HepG2 (cell line): ENCODE measurements around the gene ATP13A1.

ENCODE experiments used
- MEF2D ChIP-seq: sonication (generic); formaldehyde crosslinking; IDR thresholded peaks from 2 replicates; pipeline ENCODE4 v1.5.1; 2020; ENCODE audit warnings: mild to moderate bottlenecking, missing genetic modification reagents
- NFE2L2 ChIP-seq: fragments of 150-350 bp; IDR thresholded peaks from 2 replicates; pipeline ENCODE4 v1.6.1; 2014; ENCODE audit warnings: low read length
- TF ChIP-seq, protein P1 (sequence below): sonication (generic); formaldehyde crosslinking; IDR thresholded peaks from 2 replicates; pipeline ENCODE4 v1.5.0; 2020; ENCODE audit warnings: mild to moderate bottlenecking, missing genetic modification reagents, moderate library complexity
- TF ChIP-seq, protein P2 (sequence below): sonication (generic); formaldehyde crosslinking; IDR thresholded peaks from 2 replicates; pipeline ENCODE4 v1.8.0; 2022; ENCODE audit warnings: mild to moderate bottlenecking, missing genetic modification reagents; ENCODE audit not compliant: insufficient replicate concordance
- TF ChIP-seq, protein P3 (sequence below): sonication (generic); formaldehyde crosslinking; IDR thresholded peaks from 2 replicates; pipeline ENCODE4 v1.8.1; 2023; ENCODE audit warnings: missing genetic modification reagents, inconsistent platforms, borderline replicate concordance
- TF ChIP-seq, protein P4 (sequence below): sonication (generic); formaldehyde crosslinking; conservative IDR thresholded peaks from 2 replicates; pipeline ENCODE4 v1.5.0; 2020; ENCODE audit warnings: missing genetic modification reagents
- TF ChIP-seq, protein P5 (sequence below): sonication (generic); formaldehyde crosslinking; IDR thresholded peaks from 2 replicates; pipeline ENCODE4 v1.4.0; 2020; ENCODE audit warnings: missing genetic modification reagents
- TF ChIP-seq, protein P6 (sequence below), 2 experiments: IDR thresholded peaks; 2 replicates each; pipeline ENCODE4 v1.6.1; 2011 to 2012; ENCODE audit warnings: low read length in 2 of 2, borderline replicate concordance in 1 of 2, low read depth in 1 of 2, mild to moderate bottlenecking in 1 of 2, moderate library complexity in 1 of 2

DNA sequence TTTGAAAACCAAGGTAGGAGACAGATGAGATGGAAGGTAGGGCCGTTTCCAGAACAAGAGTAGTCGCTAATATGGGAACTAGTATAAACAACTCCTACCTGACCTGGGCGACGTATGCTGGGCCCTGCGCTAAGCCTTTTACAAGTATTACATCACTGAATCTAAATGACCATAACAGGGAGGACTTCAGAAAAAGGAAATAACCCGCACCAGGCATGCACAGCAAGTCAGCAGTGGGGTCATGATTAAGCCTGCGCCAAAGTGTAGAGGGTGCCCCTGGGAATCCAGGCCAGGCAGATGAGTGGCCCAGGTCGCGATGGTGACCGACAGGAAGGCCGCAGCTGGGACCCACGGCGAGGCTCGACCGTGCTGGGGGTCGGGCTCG, 613 bp downstream of the ATP13A1 start:
- TF ChIP-seq, protein P1, sequence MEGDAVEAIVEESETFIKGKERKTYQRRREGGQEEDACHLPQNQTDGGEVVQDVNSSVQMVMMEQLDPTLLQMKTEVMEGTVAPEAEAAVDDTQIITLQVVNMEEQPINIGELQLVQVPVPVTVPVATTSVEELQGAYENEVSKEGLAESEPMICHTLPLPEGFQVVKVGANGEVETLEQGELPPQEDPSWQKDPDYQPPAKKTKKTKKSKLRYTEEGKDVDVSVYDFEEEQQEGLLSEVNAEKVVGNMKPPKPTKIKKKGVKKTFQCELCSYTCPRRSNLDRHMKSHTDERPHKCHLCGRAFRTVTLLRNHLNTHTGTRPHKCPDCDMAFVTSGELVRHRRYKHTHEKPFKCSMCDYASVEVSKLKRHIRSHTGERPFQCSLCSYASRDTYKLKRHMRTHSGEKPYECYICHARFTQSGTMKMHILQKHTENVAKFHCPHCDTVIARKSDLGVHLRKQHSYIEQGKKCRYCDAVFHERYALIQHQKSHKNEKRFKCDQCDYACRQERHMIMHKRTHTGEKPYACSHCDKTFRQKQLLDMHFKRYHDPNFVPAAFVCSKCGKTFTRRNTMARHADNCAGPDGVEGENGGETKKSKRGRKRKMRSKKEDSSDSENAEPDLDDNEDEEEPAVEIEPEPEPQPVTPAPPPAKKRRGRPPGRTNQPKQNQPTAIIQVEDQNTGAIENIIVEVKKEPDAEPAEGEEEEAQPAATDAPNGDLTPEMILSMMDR (CRISPR knock-in tag): no peak
- 0 out of 2 replicates have a peak, but pooled peaks have one; percentile 32 for TF ChIP-seq MEF2D (CRISPR knock-in tag)
- TF ChIP-seq, protein P2, sequence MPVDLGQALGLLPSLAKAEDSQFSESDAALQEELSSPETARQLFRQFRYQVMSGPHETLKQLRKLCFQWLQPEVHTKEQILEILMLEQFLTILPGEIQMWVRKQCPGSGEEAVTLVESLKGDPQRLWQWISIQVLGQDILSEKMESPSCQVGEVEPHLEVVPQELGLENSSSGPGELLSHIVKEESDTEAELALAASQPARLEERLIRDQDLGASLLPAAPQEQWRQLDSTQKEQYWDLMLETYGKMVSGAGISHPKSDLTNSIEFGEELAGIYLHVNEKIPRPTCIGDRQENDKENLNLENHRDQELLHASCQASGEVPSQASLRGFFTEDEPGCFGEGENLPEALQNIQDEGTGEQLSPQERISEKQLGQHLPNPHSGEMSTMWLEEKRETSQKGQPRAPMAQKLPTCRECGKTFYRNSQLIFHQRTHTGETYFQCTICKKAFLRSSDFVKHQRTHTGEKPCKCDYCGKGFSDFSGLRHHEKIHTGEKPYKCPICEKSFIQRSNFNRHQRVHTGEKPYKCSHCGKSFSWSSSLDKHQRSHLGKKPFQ (CRISPR knock-in tag): no peak
- TF ChIP-seq, protein P3, sequence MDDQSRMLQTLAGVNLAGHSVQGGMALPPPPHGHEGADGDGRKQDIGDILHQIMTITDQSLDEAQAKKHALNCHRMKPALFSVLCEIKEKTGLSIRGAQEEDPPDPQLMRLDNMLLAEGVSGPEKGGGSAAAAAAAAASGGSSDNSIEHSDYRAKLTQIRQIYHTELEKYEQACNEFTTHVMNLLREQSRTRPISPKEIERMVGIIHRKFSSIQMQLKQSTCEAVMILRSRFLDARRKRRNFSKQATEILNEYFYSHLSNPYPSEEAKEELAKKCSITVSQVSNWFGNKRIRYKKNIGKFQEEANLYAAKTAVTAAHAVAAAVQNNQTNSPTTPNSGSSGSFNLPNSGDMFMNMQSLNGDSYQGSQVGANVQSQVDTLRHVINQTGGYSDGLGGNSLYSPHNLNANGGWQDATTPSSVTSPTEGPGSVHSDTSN: no peak
- TF ChIP-seq NFE2L2: no peak
- TF ChIP-seq, protein P4, sequence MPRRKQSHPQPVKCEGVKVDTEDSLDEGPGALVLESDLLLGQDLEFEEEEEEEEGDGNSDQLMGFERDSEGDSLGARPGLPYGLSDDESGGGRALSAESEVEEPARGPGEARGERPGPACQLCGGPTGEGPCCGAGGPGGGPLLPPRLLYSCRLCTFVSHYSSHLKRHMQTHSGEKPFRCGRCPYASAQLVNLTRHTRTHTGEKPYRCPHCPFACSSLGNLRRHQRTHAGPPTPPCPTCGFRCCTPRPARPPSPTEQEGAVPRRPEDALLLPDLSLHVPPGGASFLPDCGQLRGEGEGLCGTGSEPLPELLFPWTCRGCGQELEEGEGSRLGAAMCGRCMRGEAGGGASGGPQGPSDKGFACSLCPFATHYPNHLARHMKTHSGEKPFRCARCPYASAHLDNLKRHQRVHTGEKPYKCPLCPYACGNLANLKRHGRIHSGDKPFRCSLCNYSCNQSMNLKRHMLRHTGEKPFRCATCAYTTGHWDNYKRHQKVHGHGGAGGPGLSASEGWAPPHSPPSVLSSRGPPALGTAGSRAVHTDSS (CRISPR knock-in tag): no peak
- TF ChIP-seq, protein P5, sequence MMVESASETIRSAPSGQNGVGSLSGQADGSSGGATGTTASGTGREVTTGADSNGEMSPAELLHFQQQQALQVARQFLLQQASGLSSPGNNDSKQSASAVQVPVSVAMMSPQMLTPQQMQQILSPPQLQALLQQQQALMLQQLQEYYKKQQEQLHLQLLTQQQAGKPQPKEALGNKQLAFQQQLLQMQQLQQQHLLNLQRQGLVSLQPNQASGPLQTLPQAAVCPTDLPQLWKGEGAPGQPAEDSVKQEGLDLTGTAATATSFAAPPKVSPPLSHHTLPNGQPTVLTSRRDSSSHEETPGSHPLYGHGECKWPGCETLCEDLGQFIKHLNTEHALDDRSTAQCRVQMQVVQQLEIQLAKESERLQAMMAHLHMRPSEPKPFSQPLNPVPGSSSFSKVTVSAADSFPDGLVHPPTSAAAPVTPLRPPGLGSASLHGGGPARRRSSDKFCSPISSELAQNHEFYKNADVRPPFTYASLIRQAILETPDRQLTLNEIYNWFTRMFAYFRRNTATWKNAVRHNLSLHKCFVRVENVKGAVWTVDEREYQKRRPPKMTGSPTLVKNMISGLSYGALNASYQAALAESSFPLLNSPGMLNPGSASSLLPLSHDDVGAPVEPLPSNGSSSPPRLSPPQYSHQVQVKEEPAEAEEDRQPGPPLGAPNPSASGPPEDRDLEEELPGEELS (CRISPR knock-in tag): no peak
- TF ChIP-seq, protein P6, sequence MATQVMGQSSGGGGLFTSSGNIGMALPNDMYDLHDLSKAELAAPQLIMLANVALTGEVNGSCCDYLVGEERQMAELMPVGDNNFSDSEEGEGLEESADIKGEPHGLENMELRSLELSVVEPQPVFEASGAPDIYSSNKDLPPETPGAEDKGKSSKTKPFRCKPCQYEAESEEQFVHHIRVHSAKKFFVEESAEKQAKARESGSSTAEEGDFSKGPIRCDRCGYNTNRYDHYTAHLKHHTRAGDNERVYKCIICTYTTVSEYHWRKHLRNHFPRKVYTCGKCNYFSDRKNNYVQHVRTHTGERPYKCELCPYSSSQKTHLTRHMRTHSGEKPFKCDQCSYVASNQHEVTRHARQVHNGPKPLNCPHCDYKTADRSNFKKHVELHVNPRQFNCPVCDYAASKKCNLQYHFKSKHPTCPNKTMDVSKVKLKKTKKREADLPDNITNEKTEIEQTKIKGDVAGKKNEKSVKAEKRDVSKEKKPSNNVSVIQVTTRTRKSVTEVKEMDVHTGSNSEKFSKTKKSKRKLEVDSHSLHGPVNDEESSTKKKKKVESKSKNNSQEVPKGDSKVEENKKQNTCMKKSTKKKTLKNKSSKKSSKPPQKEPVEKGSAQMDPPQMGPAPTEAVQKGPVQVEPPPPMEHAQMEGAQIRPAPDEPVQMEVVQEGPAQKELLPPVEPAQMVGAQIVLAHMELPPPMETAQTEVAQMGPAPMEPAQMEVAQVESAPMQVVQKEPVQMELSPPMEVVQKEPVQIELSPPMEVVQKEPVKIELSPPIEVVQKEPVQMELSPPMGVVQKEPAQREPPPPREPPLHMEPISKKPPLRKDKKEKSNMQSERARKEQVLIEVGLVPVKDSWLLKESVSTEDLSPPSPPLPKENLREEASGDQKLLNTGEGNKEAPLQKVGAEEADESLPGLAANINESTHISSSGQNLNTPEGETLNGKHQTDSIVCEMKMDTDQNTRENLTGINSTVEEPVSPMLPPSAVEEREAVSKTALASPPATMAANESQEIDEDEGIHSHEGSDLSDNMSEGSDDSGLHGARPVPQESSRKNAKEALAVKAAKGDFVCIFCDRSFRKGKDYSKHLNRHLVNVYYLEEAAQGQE (IDR thresholded peaks at IDR 0.05; ENCODE audit: borderline replicate concordance in 1 of 2, low read depth in 1 of 2, low read length in 2 of 2): no peak
